ENCODE measurements around the gene NEK1. TPM values are rescaled to one million over a fixed set of nuclear protein-coding genes. Genes with fewer than 3 reads are reported as not detected.

Gene NEK1
- total and polyA plus RNA-seq, 2 of the 4 experiments (the other 2 are of a cell fraction): 3.3 to 3.9 TPM

GRCh38 chr4:169632896-169633295 is 20.5 kb upstream of the NEK1 start:
- 0 out of 2 replicates have a peak, but pooled peaks cover 1% of the 10 kb centered on the region for H3K36me3 ChIP-seq (ENCODE audit: control insufficient read depth, insufficient read depth, low read length)
- no peak overlapping the region for H3K18ac ChIP-seq (ENCODE audit: low read depth, low read length)
- H3K4me3 ChIP-seq (ENCODE audit: insufficient read depth, low read depth, low read length): no peak overlapping the region
- H2AFZ ChIP-seq (replicated peaks; ENCODE audit: low read length, poor library complexity): no peak overlapping the region
- H3K4ac ChIP-seq (ENCODE audit: low read depth, low read length): no peak overlapping the region
- BruUV-seq (replicated peaks): no TSS peak
- H3K23ac ChIP-seq (ENCODE audit: low read depth, low read length): no peak overlapping the region
- H3K56ac ChIP-seq (ENCODE audit: extremely low read depth, insufficient read depth, low read length): no peak overlapping the region
- no peak overlapping the region for H3K27ac ChIP-seq (ENCODE audit: insufficient read depth, low read length)
- H2AK5ac ChIP-seq (ENCODE audit: low read depth, low read length): no peak overlapping the region
- no peak for DNase-seq
- intact Hi-C loops (cut with micrococcal nuclease): no loop called here
- TF ChIP-seq NFE2L2 (IDR thresholded peaks at IDR 0.05; ENCODE audit: low read depth, low read length) (no peak), MAFK (IDR thresholded peaks at IDR 0.05; ENCODE audit: low read depth, low read length) (no peak), RAD21 (IDR thresholded peaks at IDR 0.05; ENCODE audit: low read length) (no peak), SMC3 (IDR thresholded peaks at IDR 0.05; ENCODE audit: low read depth, low read length) (no peak), MAZ (IDR thresholded peaks at IDR 0.05; ENCODE audit: borderline replicate concordance, low read depth, low read length) (no peak), MXI1 (IDR thresholded peaks at IDR 0.05; ENCODE audit: borderline replicate concordance, low read depth, low read length) (no peak), BHLHE40 (IDR thresholded peaks at IDR 0.05; ENCODE audit: low read depth, low read length) (no peak), FOS (IDR thresholded peaks at IDR 0.05; ENCODE audit: low read depth, low read length) (no peak), CEBPB (IDR thresholded peaks at IDR 0.05; ENCODE audit: low read depth, low read length) (no peak), RCOR1 (IDR thresholded peaks at IDR 0.05; ENCODE audit: insufficient replicate concordance, low read length) (no peak), USF2 (IDR thresholded peaks at IDR 0.05; ENCODE audit: low read depth, low read length) (no peak), CHD1 (IDR thresholded peaks at IDR 0.05; ENCODE audit: low read depth, low read length) (no peak), POLR2A (IDR thresholded peaks at IDR 0.05; ENCODE audit: low read depth, low read length) (no peak), RFX5 (IDR thresholded peaks at IDR 0.05; ENCODE audit: low read depth, low read length) (no peak)
- TF ChIP-seq, protein P1, sequence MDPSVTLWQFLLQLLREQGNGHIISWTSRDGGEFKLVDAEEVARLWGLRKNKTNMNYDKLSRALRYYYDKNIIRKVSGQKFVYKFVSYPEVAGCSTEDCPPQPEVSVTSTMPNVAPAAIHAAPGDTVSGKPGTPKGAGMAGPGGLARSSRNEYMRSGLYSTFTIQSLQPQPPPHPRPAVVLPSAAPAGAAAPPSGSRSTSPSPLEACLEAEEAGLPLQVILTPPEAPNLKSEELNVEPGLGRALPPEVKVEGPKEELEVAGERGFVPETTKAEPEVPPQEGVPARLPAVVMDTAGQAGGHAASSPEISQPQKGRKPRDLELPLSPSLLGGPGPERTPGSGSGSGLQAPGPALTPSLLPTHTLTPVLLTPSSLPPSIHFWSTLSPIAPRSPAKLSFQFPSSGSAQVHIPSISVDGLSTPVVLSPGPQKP (IDR thresholded peaks at IDR 0.05; ENCODE audit: borderline replicate concordance, low read depth, low read length): no peak
- TF ChIP-seq, protein P2, sequence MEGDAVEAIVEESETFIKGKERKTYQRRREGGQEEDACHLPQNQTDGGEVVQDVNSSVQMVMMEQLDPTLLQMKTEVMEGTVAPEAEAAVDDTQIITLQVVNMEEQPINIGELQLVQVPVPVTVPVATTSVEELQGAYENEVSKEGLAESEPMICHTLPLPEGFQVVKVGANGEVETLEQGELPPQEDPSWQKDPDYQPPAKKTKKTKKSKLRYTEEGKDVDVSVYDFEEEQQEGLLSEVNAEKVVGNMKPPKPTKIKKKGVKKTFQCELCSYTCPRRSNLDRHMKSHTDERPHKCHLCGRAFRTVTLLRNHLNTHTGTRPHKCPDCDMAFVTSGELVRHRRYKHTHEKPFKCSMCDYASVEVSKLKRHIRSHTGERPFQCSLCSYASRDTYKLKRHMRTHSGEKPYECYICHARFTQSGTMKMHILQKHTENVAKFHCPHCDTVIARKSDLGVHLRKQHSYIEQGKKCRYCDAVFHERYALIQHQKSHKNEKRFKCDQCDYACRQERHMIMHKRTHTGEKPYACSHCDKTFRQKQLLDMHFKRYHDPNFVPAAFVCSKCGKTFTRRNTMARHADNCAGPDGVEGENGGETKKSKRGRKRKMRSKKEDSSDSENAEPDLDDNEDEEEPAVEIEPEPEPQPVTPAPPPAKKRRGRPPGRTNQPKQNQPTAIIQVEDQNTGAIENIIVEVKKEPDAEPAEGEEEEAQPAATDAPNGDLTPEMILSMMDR (conservative IDR thresholded peaks at IDR 0.05; ENCODE audit: low read depth, low read length): no peak
- H4K5ac ChIP-seq (ENCODE audit: low read depth, low read length): no peak overlapping the region
- H3K9ac ChIP-seq (ENCODE audit: low read depth, low read length): no peak overlapping the region
- no peak overlapping the region for H2BK15ac ChIP-seq (ENCODE audit: low read depth, low read length)
- ChIA-PET POLR2A (ENCODE audit: unreplicated experiment) (no interaction called here), CTCF (interaction anchor here (0.9 to 1.0 kb wide), 2 partner anchors 9 to 20 kb away, joined by 3 to 4 read pairs; no protein-coding TSS in a partner anchor)
- H4K20me1 ChIP-seq (ENCODE audit: insufficient read depth, low read length): 0 out of 2 replicates have a peak, but pooled peaks cover 3% of the 10 kb centered on the region
- H3K4me2 ChIP-seq (ENCODE audit: low read depth, low read length): no peak overlapping the region
- dilution Hi-C loops (cut with HindIII; ENCODE audit: low sequenced_read_pairs, unreplicated experiment): no loop called here
- no peak for ATAC-seq (ENCODE audit: low read depth)
- H4K91ac ChIP-seq (ENCODE audit: insufficient read depth, low read depth, low read length): no peak overlapping the region
- WGBS, 2 experiments (ENCODE audit: extremely low coverage in 2 of 2, insufficient read length in 1 of 2): no CpG with 5 or more reads among the region's 11 CpGs
- H3K9me1 ChIP-seq (ENCODE audit: insufficient read depth, low read length): no peaks in the 10 kb centered on the region
- no peaks in the 10 kb centered on the region for H3K4me1 ChIP-seq (ENCODE audit: control insufficient read depth, insufficient read depth, low read length)
- H2BK120ac ChIP-seq (ENCODE audit: low read depth, low read length): no peak overlapping the region
- H2AK9ac ChIP-seq (replicated peaks; ENCODE audit: low read depth, low read length, poor library complexity): no peak overlapping the region
- no peak overlapping the region for H2BK5ac ChIP-seq (ENCODE audit: low read depth, low read length, poor library complexity, severe bottlenecking)
- peaks cover 3 to 11% of the 10 kb centered on the region in 2 experiments; a peak in 2 of 4 replicates for H3K79me1 ChIP-seq (ENCODE audit: low read depth in 1 of 2, low read length in 2 of 2)
- no peak overlapping the region for H4K8ac ChIP-seq (ENCODE audit: low read depth in 2 of 2, low read length in 2 of 2)
- no peak overlapping the region for H2BK20ac ChIP-seq (ENCODE audit: low read depth, low read length)
- no peaks in the 10 kb centered on the region for H3K27me3 ChIP-seq (ENCODE audit: control insufficient read depth, insufficient read depth, low read length)
- in situ Hi-C loops (cut with MboI; ENCODE audit: low sequenced_read_pairs): no loop called here
- no peak overlapping the region for H3K14ac ChIP-seq (replicated peaks; ENCODE audit: low read depth, low read length)
- no peaks in the 10 kb centered on the region for H3K9me3 ChIP-seq (ENCODE audit: control insufficient read depth, insufficient read depth, low read length)

Data from IMR-90 (cell line).